Lower leg skin (tissue), 4 donors: ENCODE measurements around the gene RAB11FIP3. TPM values are rescaled to one million over a fixed set of nuclear protein-coding genes. Genes with fewer than 3 reads are reported as not detected.

Source experiments
- DNase-seq, 2 donors: peaks; one replicate each; pipeline ENCODE4 v3.0.0-alpha.2; 2019; ENCODE audit warnings: low spot score in 2 of 2
- H3K4me3 ChIP-seq: fragments of 200-600 bp; sonication (generic); 2 replicates; pipeline ENCODE4 v1.5.1; 2017; ENCODE audit warnings: mild to moderate bottlenecking, low read depth; ENCODE audit not compliant: poor library complexity, severe bottlenecking
- POLR2A ChIP-seq, 2 donors: fragments of 450-650 bp; IDR thresholded peaks; one replicate each; pipeline ENCODE4 v1.6.1; 2016 to 2017; ENCODE audit warnings: antibody characterized with exemption in 2 of 2, mild to moderate bottlenecking in 1 of 2, moderate library complexity in 1 of 2
- WGBS, 2 donors: methylation state at CpG; one replicate each; pipeline ENCODE4 v1.1.5; 2018; 5-methylcytosine and 5-hydroxymethylcytosine counted together
- intact Hi-C: fragments of 100-400 bp; cut with DNase I; formaldehyde crosslinking; loops from one replicate; pipeline ENCODE4 v1.15.0; 2023; ENCODE audit warnings: low total_unique reads
- total RNA-seq, 4 donors: library from RNA; depleted of rRNA; stranded (reverse); fragments of >200 nt; gene quantifications; one replicate each; pipeline ENCODE4 v1.1.0, GENCODE V29; 2016
- TF ChIP-seq, protein P1 (sequence below), 3 donors: fragments of 450-650 bp; IDR thresholded peaks; one replicate each; pipeline ENCODE4 v1.5.1; 2016; ENCODE audit warnings: antibody characterized with exemption in 3 of 3, mild to moderate bottlenecking in 3 of 3, moderate library complexity in 2 of 3

RAB11FIP3 gene
- total RNA-seq, 4 donors from 2014 or later = 22.1 to 66.3 (median 27.7) TPM

DNA sequence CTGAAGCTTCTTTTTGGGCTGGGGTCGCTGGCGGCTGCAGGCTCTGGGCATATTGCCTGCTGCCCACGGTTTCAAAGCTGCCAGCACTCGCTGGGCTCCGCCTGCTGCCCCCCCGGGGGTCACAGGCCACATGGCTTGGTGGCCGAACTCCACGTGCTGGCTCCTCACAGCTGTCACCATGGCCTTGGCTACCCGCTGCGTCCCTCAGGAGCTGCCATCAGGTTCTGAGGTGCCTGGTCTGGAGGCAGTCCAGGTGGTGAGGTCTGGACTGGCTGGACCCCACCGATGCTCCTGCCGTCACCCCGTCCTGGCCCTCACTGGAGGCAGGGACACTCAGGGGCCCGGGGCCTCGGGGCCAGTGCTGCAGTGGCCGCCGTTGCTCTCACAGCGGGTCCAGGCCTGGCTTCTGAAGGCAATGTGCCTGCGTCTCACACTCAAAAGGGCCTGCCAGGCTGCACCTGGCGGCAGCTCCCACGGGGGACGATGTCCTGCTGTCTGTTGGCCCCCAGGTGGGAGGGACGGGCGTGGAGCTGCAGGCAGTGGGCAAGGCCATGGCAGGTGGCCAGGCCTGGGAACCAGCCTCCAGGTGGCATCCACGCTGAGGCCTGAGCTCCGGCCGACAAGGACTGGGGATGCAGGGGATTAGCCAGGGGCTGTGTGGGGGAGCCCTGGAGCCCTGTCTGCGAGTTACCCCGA, 115.3 kb downstream of the RAB11FIP3 start:
- no peak overlapping the region for H3K4me3 ChIP-seq
- no peak for DNase-seq
- WGBS, 2 donors = 85 to 89% methylated on average over 15 to 26 of the region's 29 CpGs
- intact Hi-C loops = loop anchor here (10.0 kb wide), 1 partner anchor 124 kb away; the partner anchor contains the start of gene RHOT2
- TF ChIP-seq, protein P1, sequence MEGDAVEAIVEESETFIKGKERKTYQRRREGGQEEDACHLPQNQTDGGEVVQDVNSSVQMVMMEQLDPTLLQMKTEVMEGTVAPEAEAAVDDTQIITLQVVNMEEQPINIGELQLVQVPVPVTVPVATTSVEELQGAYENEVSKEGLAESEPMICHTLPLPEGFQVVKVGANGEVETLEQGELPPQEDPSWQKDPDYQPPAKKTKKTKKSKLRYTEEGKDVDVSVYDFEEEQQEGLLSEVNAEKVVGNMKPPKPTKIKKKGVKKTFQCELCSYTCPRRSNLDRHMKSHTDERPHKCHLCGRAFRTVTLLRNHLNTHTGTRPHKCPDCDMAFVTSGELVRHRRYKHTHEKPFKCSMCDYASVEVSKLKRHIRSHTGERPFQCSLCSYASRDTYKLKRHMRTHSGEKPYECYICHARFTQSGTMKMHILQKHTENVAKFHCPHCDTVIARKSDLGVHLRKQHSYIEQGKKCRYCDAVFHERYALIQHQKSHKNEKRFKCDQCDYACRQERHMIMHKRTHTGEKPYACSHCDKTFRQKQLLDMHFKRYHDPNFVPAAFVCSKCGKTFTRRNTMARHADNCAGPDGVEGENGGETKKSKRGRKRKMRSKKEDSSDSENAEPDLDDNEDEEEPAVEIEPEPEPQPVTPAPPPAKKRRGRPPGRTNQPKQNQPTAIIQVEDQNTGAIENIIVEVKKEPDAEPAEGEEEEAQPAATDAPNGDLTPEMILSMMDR (IDR thresholded peaks at IDR 0.05) = no peak
- no peak for TF ChIP-seq POLR2A (IDR thresholded peaks at IDR 0.05)

DNA sequence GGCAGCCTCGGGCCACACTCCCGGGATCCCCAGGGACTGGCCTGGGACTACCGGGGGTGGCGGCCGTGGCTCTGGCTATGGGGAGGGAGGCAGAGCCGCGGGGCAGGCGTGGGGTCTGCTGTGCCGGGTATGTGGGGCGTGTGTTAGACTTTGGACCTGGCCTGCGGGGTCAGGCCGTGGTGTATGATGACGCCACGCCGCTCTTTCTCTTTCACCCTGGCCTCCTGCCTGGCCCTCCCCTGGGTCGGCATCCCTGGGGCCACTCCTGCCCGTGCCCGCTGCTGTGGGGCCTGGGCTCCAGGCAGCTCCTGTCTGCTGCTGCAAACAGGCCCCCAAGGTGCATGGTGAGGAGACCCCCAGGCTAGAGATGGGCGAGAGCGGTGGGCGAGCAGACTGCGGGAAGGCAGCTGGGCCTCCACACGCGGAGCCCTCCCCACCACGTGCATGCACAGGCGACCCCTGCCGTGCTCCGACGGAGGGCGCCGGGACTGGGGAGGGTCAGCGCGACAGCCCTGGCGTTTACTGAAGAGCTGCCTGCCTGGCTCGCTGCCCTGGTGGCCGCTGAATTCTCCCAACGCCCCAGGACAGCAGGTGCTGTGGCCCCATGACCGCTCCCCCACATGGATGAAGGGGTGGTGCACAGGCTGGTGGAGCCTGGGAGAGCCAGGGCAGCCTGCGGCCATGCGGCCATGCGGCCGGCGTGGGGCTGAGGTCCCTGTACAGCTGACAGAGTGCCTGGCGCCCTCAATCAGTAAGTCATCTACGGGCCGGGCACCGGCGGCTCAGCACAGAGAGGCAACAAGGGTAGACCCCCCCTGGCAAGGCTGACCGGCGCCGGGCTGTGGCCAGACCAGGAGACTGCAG, 118.1 kb downstream of the RAB11FIP3 start:
- DNase-seq = no peak
- TF ChIP-seq POLR2A (IDR thresholded peaks at IDR 0.05) = no peak
- TF ChIP-seq, protein P1 (IDR thresholded peaks at IDR 0.05) = no peak
- 90 to 95% methylated on average over 44 to 46 of the region's 51 CpGs for WGBS, 2 donors

DNA sequence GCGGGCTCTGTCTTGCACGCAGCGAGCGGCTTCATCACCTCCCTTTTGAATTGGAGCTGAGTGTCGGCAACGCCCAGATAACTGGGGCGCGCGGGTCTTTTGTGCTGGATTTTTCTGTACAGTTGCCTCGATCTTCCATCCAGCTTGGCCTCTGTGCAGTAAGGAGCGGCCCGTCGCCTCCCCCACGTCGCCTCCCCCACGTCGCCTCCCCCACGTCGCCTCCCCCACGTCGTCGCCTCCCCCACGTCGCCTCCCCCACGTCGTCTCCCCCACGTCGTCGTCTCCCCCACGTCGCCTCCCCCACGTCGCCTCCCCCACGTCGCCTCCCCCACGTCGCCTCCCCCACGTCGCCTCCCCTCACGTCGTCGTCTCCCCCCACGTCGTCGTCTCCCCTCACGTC, 119.1 kb downstream of the RAB11FIP3 start:
- DNase-seq = no peak
- intact Hi-C loops = loop anchor here (10.0 kb wide), 1 partner anchor 120 kb away; the partner anchor contains the start of gene RHOT2
- H3K4me3 ChIP-seq = no peak overlapping the region
- no peak for TF ChIP-seq POLR2A (IDR thresholded peaks at IDR 0.05)
- TF ChIP-seq, protein P1 (IDR thresholded peaks at IDR 0.05) = no peak
- 93 to 96% methylated on average over 28 to 45 of the region's 46 CpGs for WGBS, 2 donors

More for the DNA sequence above, 118.1 kb downstream of the RAB11FIP3 start:
- intact Hi-C loops = loop anchor here (10.0 kb wide), 1 partner anchor 121 kb away; the partner anchor contains the start of gene RHOT2
- no peak overlapping the region for H3K4me3 ChIP-seq

DNA sequence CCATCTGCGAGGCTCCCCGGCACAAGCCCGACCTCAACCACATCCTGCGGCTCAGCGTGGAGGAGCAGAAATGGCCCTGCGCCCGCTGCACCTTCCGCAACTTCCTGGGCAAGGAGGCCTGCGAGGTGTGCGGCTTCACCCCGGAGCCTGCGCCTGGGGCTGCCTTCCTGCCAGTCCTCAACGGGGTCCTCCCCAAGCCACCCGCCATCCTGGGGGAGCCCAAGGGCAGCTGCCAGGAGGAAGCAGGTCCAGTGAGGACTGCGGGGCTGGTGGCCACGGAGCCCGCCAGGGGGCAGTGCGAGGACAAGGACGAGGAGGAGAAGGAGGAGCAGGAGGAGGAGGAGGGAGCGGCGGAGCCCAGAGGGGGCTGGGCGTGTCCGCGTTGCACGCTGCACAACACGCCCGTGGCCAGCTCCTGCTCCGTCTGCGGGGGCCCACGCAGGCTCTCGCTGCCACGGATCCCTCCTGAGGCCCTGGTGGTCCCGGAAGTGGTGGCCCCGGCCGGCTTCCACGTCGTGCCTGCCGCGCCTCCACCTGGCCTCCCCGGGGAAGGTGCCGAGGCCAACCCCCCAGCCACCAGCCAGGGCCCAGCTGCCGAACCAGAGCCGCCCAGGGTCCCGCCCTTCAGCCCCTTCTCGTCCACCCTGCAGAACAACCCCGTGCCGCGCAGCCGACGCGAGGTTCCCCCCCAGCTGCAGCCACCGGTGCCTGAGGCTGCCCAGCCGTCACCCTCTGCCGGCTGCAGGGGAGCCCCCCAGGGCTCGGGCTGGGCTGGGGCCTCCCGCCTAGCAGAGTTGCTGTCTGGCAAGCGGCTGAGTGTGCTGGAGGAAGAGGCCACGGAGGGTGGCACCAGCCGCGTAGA, 121.7 kb downstream of the RAB11FIP3 start:
- peak in 1 of 2 donors; percentile 54 for DNase-seq
- WGBS, 2 donors = 56 to 70% methylated on average over 22 to 41 of the region's 60 CpGs
- no peak for TF ChIP-seq POLR2A (IDR thresholded peaks at IDR 0.05)
- TF ChIP-seq, protein P1 (IDR thresholded peaks at IDR 0.05) = no peak
- no peak overlapping the region for H3K4me3 ChIP-seq
- intact Hi-C loops = loop anchor here (10.0 kb wide), 1 partner anchor 118 kb away; the partner anchor contains the start of gene RHOT2

DNA sequence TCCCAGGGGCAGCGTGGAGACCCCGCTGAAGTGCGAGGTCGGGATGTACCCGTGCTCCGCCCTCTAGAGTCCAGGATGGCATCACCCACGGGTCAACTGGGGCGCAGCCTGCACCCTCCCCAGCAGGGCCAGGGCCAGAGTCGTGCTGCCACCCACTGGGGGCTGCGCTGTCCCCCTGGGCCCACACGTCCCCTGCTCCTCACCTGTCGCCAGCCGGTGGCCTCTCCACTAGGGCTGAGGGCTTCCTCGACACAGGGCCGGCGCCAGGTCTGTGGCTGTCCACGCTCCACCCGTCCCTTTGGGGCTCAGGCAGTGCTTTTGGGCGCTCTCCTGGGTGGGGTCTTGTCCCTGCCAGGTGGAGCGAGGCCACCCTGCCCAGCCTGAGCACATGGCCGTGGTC, 123.1 kb downstream of the RAB11FIP3 start:
- 95 to 97% methylated on average over 19 of the region's 21 CpGs for WGBS, 2 donors
- TF ChIP-seq POLR2A (IDR thresholded peaks at IDR 0.05) = no peak
- no peak for DNase-seq
- intact Hi-C loops = loop anchor here (10.0 kb wide), 1 partner anchor 116 kb away; the partner anchor contains the start of gene RHOT2
- no peak overlapping the region for H3K4me3 ChIP-seq
